Right lobe of liver (tissue), 4 donors: Measurements from ENCODE around the gene RBMS3.

Experiments
- CTCF ChIP-seq, 4 donors: fragments of 200-600 bp in 3 of 4; fragments of 450-650 bp in 1 of 4; IDR thresholded peaks; one replicate each; pipeline versions ENCODE4 v1.5.1 to v1.8.0; 2016 to 2022; ENCODE audit warnings: antibody characterized with exemption in 4 of 4, mild to moderate bottlenecking in 2 of 4
- POLR2A ChIP-seq: fragments of 450-650 bp; IDR thresholded peaks from one replicate; pipeline ENCODE4 v1.6.1; 2017; ENCODE audit warnings: antibody characterized with exemption, mild to moderate bottlenecking
- donor health status: DM: no; HTN: no; CAD: no.
- donor health status: DM: no; HTN: no; CAD: no.
- donor health status: DM: no; HTN: yes; CAD: no.

GRCh38 chr3:29612536-29612935 is 331.7 kb downstream of the RBMS3 start:
- TF ChIP-seq CTCF (IDR thresholded peaks at IDR 0.05) = no peak
- no peak for TF ChIP-seq POLR2A
